Activated CD4-positive, alpha-beta T cell treated with anti-CD3 and anti-CD28 coated beads, Interleukin-2, amount 50 U/mL, for 16 hours (primary cell): ENCODE measurements around the gene ARHGEF9.
"Not testable (repeated sequence)": the region's sequence is repeated elsewhere in the genome, so short reads cannot be mapped to it uniquely, and the experiment has no call there.

Experiments used
- DNase-seq: peaks from one replicate; pipeline ENCODE4 v3.0.0-alpha.2; 2020

Gene ARHGEF9

DNA sequence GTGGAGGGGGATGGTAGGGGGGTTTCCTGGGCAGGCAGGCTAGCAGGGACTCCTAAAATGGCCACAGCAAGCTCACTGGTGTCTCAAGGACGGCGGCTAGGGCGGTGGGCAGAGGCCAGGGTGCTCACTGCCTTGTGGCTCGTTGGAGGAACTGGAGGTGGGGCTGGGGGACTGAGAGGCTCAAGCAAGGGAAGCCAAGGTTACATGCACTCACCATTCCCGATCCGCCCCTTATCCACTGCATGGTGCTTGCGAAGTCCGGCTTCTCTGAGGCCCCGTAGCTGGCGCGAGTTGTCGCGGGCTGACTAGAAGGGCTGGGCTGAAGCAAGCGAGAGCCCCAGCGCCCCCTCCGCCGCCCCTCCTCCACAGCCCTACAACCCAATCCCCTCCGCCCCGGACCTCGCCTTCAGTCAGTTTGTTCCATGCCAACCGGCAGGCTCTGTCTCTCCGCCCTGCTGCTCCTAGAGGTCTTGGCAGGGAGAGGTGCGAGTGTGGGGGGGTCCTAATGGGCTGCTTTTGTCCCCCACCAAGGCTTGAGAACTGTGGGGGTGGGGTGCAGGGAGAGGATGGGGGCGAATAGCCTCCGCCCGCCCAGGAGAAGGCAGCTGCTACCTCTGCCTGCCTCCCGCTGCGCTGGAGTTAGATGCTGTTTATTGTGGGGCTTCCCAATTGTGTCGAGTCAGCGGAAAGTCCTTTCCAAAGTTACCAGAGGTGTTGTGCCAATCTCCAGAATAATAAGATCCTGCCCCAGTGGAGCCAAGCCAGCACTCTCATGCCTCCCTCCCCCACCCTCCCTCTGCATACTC is at the start of gene ARHGEF9:
TSS of gene ARHGEF9 (minus strand) at position 313 of the 806 bp plus-strand sequence. CDS start at position 244, 69 bp downstream.
- DNase-seq: no peak

DNA sequence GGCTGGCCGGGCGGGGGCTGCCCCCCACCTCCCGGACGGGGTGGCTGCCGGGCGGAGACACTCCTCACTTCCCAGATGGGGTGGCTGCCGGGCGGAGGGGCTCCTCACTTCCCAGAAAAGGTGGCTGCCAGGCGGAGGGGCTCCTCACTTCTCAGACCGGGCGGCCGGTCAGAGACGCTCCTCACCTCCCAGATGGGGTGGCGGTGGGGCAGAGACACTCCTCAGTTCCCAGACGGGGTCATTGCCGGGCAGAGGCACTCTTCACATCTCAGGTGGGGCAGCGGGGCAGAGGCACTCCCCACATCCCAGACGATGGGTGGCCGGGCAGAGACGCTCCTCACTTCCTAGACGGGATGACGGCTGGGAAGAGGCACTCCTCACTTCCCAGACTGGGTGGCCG is 40.4 kb upstream of the ARHGEF9 start:
- not testable (repeated sequence) for DNase-seq

DNA sequence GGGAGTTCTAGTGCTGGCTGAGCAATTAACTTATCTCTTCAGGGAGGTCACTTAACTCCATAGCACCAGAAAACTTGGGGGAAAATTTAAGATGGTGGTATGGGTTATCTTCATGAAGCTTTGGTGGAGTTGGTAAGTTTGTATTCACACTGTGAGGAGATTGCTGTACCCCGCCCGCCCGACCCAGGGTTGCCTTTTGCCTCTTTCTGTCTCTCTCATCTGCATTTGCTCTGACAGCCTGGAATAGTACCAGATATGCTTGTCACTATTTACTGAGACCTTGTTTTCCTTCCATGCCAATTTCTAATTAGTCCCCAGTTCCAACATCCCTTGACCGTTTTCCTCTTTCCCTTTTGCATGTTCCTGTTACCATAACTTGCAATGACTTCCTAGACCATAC is 33.1 kb upstream of the ARHGEF9 start:
- no peak for DNase-seq

DNA sequence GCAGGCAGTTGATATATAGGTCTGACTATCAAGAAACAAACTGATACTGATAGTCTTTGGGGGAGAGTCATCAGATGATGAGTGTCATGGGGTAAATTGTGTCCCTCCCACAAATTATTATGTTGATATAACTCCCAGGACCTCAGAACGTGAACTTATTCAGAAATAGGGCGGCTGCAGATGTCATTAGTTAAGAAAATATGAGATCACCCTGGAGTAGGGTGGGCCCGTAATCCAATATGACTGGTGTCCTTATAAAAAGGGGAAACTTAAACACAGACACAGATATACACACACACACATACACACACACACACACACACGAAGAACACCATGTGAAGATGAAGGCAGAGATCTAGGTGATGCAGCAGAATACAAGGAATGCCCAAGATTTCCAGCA is 32.7 kb upstream of the ARHGEF9 start:
- no peak for DNase-seq

DNA sequence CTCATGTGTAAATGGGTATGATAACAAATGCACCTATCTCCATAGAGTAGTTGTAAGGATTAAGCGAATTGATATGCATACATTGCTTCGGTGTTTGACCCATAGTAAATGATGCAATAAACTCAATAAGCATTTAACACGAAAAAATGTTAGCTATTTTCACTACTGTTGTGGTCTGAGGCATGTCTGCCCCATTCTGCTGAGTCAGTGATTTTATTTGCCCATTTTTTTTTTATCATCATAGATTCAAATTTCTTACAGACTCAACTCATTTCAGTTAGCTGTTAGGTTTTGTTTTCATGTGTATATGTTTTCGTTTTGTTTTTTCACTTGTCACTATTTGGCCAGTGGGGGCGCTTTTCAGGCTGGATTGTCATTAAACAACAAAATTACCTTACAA is 27.8 kb upstream of the ARHGEF9 start:
- no peak for DNase-seq

DNA sequence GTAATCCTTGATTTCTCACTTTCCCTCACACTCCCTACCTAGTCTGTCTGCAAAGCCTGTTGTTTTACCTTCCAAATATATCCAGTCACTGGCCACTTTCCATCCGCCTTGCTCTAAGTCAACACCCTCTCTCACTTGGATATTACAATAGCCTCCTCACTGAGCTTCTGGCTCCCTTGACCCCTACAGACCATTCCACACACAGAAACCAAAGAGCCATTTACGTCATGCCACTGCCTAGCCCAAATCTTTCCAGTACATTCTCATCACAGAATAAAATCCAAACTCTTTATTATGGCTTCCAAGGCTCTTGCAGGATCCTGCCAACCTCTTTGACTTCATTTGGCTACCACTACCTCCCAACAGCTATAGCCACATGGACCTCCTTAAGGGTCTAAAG is 25.7 kb upstream of the ARHGEF9 start:
- no peak for DNase-seq

DNA sequence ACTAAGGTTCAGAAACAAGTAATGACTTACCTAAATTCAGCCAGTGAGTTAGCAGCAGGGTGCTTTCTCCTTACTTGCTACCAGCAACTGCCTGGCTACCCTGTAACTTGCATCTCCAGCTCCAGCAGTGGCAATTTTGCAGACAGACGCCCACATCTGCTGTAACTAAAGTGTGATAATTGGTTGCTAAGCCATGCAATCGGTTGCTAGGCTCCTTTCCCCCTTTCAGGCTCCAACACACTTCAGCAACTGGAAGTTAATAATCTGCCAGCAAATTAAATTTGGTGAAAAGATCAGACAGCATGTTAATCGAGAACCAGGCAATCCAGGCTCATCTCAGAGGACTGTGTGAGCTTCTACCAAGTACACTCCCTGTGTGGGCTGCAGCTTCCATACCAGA is 24.2 kb upstream of the ARHGEF9 start:
- no peak for DNase-seq

DNA sequence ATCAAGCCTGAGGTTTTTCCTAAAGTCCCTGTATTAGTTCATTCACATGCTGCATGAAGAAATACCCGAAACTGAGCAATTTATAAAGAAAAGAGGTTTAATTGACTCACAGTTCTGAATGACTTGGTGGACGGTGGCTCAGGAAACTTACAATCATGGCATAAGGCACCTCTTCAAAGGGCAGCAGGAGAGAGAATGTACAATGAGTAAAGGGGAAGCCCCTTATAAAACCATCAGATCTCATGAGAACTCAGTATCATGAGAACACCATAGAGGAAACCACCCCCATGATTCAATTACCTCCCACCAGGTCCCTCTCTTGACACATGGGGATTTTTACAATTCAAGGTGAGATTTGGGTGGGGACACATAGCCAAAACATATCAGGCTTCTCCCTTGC is 10.4 kb upstream of the ARHGEF9 start:
- not testable (repeated sequence) for DNase-seq

DNA sequence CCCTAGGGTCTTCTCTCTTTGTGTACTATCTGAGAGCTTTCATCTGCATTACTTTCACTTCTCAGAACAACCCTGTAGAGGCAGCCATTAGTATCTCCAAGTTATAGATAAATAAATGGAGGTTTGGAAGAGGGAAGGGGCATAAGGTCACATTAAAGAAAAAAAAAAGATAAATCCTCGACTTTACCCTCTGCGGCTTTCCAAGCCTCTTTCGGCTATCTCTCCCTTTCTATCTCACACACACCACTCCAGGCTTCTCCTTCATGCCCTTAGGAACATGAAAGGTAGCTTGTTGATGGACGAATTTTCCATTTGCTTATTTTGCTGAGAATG is 660 bp upstream of the ARHGEF9 start:
- no peak for DNase-seq

DNA sequence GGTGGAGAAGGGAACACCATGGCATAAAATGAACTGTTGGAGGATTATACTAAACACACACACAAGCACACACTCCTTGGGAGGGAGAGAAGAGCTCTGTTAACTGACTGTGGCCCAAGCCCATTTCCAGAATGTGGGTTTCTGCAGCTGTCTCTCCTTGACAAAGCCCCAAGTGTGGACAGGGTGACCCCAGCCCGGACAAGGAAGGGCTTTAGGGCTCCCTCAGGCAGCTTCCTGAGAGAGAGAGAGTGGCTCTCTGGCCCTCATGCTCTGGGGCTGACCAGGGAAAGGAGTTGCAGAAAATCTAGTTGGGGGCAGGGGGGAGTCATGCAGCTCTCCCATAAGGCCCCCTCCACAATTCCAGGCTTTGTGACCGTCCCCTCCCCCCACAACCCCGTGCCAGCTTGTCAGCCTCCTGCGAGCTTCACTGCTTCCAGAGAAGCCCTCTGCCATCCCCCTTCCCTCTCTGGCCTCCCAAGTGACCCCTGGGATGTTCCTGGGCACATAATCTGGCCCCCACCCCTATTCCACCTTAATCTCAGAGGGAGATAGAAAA is 590 bp downstream of the ARHGEF9 start:
- DNase-seq: no peak

DNA sequence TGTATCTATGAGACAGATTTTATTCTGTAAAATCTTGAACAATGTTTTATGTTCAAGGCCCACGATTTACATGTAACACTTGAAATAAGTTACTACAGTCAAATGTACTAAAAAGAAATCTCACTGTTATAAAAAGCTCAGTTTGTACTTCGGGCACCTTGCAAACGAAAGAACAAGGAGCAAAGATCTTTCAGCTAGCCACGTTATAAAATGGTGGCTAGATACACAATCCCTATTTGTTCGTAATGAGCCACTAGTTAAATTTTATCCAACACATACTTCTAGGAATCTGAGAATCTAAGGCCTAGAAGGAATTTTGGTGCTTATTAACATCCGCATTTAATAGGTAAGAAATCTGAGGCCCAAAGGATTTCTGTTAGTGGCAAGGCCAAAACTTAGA is 2.5 kb downstream of the ARHGEF9 start:
- DNase-seq: no peak

DNA sequence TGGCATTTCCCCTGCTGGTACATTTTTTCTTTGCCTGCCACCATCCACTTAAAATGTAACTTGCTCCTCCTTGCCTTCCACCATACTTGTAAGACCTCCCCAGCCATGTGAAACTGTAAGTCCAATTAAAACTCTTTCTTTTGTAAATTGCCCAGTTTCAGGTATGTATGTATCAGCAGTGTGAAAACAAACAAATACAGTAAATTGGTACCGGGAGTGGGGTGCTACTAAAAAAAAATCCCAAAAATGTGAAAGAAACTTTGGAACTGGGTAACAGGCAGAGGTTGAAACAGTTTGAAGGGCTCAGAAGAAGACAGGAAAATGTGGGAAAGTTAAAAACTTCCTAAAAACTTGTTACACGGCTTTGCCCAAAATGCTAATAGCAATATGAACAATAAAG is 16.3 kb downstream of the ARHGEF9 start:
- DNase-seq: no peak

DNA sequence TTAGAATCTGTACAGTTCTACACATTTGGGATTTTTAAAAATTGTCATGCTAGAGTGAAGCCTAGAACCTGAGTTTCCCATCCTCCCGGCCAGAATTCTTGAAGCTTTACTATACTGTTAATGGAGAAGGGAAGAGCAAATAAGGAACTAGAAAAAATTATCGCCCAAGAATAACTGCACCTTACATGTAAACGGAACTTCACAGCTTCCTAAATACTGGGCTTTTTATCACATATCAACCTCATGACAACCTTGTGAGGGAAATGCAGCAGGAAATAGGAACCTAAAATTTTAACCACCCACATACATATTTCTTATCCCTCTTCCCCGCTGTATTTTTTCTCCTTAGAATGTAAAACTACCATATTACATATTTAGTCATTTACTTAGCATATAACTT is 19.3 kb downstream of the ARHGEF9 start:
- DNase-seq: no peak

DNA sequence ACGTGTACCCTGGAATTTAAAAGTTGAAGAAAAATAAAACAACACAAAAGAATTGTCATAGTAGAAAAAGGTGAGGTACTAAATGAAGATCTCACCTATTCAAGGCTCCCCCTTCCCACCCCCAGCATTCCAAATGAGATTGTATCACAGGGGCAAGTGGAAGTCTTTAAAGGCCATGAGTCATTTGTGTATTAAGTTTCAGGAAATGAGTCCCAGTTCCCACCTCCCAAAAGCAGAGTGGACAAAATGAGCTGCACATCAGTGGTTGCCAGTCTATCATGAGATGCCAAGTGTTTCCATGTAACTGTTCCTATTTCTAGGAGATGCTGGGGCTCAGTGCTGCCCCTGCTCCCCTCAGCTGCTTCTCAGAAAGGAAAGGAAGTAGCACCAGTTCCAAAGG is 20.1 kb downstream of the ARHGEF9 start:
- DNase-seq: no peak

DNA sequence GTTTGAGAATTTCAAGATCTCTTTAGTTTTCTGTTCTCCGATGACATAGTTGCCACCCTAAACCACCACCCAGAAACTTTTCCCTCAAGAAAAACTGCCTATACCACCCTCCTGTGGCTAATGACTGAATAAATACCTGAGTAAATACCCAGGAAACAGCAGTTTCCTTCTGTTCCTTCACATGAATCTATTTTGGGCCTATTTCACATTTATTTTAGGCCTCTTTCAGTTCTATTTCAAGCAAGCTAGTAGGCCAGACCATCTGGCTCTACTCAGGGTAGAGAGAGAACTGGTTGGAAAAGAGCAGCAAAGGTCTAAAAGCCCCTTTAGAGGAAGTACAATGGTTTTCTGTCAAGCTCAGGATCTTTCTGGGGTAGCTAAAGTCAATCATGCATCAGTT is 23.4 kb downstream of the ARHGEF9 start:
- peak; percentile 4 for DNase-seq

DNA sequence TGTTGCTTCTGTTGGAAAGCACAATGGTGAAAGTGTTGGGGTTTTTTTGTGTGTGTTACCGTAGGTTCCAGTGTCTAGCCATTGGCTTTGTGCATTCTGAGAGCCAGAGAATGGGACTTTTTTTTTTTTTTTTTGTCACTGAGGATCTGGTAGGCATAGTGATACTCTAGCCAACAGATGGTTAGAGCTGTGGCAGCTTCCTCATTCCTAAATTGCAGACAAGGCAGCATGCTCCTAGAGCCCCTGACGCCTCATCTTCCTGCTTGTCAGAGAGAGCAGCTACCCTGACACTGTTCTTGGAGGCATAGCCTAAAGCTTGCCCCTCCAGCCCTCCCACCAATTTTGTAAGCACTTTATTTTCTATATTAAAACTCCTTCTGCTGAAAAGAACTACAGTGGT is 27.0 kb downstream of the ARHGEF9 start:
- DNase-seq: no peak

DNA sequence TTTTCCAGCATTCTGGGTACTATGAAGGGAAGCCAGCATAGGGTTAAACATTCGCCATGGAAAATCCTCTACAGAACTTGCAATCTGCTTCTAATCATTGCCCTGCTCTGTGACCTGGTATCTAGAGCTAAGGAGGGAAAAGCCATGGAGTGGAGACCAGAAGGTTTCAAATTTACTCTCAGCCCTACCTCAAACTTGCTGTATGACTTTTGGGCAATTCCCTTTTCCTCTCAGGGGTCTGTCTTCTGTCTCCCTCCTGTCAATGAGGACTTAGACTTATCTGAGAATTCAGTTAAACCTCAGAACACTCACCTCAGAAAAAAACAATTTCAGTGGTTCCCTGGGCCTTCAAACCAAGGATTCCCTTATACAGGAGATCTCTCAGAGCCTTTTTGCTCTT is 29.1 kb downstream of the ARHGEF9 start:
- peak; percentile 49 for DNase-seq

DNA sequence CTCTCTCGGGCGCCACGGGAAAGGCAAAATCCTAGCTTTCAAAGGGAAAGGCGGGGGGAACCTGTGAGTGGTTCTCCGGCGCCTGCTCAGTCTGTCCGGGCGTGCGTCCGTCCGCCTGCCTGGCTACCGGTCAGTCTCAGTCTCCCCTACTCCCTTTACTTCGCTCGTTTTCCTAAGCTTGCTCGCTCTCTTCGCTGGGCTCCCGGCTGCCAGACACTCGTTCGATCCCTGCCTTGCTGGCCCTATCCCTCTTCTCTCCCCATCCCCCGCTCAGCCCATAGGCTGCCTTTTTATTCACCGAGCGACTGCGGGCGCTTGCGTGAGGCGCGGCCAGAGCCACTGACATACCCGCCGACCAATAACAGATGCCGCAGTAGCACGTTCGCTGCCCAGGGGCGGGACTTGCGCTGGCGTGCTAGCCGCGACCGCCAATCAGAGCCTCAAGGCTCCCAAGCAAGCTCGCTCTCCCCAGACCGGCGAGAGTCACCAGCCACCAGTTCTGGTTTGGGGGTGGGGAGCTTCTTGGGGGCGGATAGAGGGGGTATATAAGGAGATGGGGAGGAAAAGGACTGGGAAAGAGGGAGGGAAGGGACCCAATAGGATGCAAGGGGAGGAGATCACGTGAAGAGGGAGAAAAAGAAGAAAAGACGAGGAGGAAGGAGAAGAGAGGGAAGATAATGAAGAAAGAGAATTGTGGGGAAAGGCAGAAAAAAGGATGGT is 30.0 kb downstream of the ARHGEF9 start:
- DNase-seq: peak; percentile 92

DNA sequence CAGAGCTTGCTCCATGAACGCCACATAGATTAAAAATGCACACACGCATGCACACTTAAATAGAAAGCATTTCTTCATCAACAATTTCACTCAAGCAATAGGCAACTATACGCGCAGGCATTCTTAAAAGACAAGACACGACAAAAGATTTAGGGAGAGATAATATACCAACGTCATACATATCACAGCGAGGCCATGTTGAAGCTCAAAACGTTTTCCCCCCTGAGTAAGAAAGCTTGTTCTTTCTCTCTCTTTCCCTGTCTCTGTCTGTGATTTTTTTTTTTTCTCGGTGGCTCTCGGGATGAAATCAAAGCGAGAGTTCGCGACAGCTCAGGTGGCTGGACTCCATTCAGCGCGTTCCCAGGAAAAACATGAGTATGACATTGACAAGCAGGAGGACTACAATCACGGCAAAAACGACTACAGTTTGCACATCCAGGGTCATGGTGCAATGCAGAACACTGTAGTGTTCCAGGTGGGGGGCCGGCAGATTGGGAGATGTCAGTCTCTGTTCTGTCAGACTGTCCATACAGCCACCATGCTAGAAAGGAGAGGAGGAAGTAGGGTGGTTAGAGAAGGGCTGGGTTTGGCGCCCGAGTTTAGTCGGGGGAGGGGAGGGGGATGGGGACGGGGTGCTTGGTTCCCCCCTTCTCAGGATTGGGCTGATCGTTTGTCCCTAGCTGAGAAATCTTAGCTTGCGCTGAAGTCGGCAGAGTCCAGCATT is 30.7 kb downstream of the ARHGEF9 start:
- peak; percentile 34 for DNase-seq

DNA sequence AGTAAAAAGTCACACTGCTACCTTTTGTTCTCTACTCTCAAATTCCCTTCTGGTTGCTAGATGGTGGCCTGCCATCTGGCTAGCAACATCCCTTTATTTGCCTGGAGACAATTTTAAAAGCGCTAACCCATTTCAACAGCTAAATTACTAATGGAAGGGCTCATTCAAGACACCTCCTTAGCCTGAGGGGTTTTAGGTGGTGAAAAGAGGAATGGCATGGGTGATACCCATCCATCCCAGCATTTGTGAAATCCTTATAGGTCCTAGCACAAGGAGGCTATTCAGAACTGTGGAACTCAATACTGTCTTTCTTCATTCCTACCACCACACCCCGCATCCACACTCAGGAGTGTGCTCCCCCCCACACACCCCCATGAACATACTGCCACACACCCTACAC is 33.5 kb downstream of the ARHGEF9 start:
- DNase-seq: no peak

DNA sequence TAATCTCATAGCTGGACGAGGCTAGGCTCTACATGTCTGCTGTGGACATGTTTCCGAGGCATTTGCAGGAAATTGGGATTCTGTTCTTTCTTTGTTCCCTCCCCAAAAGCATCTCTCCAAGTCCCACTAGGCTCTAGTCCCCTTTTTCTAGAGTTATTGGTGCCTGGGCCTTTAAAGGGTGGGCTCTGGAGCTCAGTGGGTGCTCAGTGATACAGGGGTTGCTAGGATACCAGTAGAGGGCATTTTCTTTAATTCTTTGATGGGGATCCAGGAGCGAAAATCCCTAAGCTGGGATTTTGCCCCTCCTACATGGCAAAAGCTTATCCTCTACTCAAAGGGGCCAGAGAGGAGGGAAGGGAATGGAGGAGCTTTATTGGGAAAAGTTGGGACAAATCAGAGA is 34.2 kb downstream of the ARHGEF9 start:
- DNase-seq: no peak

DNA sequence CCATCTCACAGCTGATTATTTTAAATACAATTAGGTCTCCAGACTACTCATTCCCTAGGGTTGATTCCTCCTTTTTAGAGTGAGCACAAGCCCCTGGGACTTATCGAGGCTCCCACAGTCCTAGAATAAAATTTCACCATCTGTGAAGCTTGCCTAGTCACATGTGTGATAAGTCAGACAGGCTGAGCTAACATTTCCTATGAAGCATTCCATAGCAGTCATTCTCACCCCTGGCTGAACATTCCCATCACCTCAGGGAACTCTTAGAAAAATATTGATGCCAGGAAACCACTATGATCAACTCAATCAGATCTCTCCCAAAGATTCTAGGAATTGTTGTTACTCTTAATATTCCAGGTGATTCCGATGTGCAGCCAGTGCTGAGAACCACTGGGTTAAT is 37.7 kb downstream of the ARHGEF9 start:
- no peak for DNase-seq

DNA sequence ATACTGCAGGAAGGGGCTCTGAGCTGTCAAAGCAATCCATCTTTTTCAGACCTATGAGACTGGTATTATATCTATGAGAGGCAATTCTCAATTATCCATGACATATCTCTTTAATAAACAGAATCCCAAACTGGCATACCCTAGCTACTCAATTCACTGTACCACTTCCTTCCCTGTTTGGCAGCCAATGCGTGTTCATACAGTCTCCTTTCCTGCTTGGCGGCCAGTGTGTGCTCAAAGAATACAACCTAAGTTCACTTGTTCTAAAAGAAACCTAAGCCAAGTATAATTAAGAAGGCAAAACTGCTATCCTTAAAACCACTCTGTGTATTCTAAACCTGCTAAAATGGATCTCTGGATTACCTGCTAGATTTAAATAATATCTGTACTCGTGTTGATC is 38.3 kb downstream of the ARHGEF9 start:
- DNase-seq: no peak

DNA sequence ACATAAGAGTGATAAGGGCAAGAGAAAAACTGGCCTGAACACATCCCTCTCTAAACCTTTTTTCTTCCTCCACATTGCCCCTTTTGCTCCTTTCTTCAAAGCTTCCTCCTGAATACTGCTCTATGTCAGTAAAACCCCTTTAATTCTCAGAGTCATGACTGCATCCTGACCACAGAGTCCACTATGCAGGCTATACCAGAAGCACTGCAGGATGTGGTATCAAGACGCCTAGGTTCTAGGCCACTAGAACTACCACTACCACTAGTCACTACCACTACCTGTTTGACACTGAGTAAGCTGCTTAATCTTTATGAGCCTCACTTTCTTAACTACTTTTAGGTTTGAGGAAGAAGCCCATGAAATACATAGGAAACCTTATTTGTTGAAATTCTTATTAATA is 38.7 kb downstream of the ARHGEF9 start:
- DNase-seq: peak; percentile 66
